ENCODE measurements around the gene BSND.

BSND gene

DNA sequence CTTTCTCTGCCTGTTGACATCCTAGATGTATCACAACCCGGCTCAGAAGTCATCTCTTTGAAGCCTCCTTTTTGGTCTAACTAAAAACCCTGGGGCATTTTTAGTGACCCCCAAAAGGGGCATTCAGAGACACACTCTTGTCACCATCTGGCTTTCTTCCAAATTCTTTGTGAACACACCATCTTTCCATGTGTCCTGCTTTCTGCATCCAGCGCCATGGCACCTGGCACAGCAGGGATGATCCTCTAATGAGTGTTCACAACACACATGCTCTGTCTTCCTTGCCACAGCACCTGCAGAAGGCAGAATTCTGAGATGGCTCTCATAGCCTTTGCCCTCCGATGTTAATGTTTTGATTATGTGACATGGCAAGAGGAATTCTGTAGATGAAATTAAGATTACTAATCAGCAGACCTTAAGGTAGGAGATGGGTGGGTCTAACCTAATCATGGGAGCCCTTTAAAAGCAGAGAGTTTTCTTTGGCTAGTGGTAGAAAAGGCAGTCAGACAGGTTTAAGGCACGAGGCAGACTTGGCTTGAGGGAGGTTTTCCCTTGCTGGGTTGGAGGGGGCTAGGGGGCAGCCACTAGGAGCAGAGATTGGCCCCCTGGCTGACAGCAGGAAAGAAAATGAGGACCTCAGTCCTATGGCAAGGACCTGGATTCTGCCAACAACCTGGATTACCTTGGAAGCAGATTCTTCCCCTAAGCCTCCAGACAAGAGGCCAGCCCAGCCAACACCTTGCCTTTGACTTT lies 23.2 kb upstream of the BSND start:
- TF ChIP-seq, protein P1, sequence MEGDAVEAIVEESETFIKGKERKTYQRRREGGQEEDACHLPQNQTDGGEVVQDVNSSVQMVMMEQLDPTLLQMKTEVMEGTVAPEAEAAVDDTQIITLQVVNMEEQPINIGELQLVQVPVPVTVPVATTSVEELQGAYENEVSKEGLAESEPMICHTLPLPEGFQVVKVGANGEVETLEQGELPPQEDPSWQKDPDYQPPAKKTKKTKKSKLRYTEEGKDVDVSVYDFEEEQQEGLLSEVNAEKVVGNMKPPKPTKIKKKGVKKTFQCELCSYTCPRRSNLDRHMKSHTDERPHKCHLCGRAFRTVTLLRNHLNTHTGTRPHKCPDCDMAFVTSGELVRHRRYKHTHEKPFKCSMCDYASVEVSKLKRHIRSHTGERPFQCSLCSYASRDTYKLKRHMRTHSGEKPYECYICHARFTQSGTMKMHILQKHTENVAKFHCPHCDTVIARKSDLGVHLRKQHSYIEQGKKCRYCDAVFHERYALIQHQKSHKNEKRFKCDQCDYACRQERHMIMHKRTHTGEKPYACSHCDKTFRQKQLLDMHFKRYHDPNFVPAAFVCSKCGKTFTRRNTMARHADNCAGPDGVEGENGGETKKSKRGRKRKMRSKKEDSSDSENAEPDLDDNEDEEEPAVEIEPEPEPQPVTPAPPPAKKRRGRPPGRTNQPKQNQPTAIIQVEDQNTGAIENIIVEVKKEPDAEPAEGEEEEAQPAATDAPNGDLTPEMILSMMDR (IDR thresholded peaks at IDR 0.05; ENCODE audit: control insufficient read depth, extremely low read depth, insufficient read depth) = no peak
- H3K4me3 ChIP-seq (ENCODE audit: low read depth, low read length) = no peak overlapping the region
- DNase-seq (ENCODE audit: low read depth) = no peak

DNA sequence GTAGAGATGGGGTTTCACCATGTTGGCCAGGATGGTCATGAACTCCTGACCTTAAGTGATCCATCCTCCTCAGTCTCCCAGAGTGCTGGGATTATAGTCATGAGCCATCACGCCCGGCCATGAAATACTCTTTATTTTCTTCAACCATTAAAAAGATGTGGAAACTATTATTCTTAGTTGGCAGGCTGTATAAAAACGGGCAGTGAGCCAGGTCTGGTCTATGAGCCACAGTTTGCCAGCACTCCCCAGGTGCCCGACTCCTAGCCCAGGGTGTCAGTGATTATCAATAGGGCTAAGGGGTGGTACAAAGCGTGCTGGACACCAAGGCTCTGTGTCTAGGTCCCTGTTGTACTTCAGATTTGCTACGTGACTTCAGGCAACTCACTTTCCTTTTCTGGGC lies 22.0 kb upstream of the BSND start:
- DNase-seq (ENCODE audit: low read depth) = no peak
- no peak overlapping the region for H3K4me3 ChIP-seq (ENCODE audit: low read depth, low read length)
- TF ChIP-seq, protein P1 (IDR thresholded peaks at IDR 0.05; ENCODE audit: control insufficient read depth, extremely low read depth, insufficient read depth) = no peak

DNA sequence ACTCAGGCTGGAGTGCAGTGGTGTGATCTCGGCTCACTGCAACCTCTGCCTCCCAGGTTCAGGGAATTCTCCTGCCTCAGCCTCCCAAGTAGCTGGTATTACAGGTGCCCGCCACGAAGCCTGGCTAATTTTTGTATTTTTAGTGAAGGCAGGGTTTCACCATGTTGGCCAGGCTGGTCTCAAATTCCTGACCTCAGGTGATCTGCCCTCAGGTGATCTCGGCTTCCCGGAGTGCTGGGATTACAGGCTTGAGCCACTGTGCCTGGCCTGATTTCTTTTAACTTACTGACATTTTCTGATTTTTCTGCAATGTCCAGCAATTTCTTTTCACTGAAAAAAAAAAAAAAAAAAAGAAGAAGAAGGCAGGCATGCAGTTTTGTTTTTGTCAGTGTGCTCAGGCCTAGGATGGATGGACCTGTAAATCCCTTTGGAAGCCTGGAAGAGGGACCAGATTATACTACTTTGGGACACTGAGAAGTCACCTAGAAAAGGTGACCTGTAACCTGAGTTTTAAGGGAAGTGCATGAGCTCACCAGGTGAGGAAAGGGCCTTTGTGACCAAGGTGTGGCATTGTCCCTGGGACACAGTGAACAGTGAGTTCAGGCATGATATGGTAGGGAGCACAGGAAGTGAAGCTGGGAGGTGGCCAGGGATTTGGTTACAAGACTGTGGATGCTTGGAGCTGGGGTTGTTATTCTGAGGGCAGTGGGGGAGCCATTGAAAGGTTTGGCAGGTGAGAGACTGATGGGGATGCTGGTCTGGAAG lies 21.0 kb upstream of the BSND start:
- DNase-seq (ENCODE audit: low read depth) = no peak

GRCh38 chr1:54978528-54979326 lies 20.0 kb upstream of the BSND start:
- no peak for DNase-seq (ENCODE audit: low read depth)
- TF ChIP-seq, protein P1 (IDR thresholded peaks at IDR 0.05; ENCODE audit: control insufficient read depth, extremely low read depth, insufficient read depth) = no peak
- H3K4me3 ChIP-seq (ENCODE audit: low read depth, low read length) = no peak overlapping the region

More for the DNA sequence above, 21.0 kb upstream of the BSND start:
- no peak overlapping the region for H3K4me3 ChIP-seq (ENCODE audit: low read depth, low read length)
- TF ChIP-seq, protein P1 (IDR thresholded peaks at IDR 0.05; ENCODE audit: control insufficient read depth, extremely low read depth, insufficient read depth) = no peak

DNA sequence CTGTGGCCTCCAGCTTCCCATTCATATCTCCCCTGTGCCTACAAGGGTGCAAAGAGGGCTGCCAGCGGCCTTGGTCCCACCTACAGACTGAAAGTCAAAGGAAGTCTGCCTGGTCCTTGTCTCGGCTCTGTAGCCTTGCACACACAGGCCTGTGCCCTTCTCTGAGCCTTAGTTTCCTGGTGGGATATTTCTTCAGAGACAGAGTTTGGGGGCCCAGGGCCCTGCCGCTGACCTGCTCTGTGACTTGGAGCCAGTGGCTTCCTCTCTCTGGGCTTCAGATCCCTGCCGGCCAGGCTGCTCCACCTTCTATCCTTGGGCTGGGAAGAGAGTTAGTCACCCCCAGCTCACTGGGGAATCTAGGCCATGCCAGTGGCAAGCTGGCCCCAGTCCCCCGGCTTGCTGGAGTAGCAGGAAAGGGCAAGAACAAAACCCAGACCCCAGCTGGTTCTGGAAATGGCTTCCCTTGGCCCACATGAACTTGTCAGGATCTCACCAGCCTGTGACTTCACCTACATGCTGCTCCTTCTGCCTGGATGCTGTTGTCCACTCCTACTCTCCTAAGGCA lies 19.3 kb upstream of the BSND start:
- TF ChIP-seq, protein P1 (IDR thresholded peaks at IDR 0.05; ENCODE audit: control insufficient read depth, extremely low read depth, insufficient read depth) = no peak
- no peak overlapping the region for H3K4me3 ChIP-seq (ENCODE audit: low read depth, low read length)
- DNase-seq (ENCODE audit: low read depth) = no peak

DNA sequence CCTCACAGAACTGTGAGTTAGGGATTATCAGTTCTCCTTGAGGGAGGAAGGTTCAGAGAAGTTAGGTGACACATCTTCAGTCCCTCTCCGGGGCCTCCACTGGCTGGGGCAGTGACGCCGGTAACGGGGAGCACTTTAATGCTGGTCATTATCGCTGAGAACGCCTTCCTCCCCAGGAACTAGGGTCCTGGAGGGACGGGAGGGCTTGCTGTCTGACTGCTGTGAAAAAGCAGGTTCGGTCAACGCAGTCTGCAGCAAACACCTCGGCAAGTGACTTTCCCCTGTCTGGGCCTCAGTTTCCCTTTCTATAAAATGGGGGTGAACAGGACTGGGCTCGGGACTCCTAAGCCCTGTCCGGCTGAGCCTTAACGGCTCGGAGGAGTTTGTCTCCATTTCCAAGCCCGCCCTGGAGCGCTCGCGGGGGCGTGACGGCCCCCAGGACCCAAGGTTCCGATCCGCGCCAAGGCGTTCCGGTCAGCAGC lies 18.6 kb upstream of the BSND start:
- H3K4me3 ChIP-seq (ENCODE audit: low read depth, low read length) = peak overlapping the region; percentile 37
- DNase-seq (ENCODE audit: low read depth) = no peak
- TF ChIP-seq, protein P1 (IDR thresholded peaks at IDR 0.05; ENCODE audit: control insufficient read depth, extremely low read depth, insufficient read depth) = no peak
